ENCODE measurements around the gene P3H2.

Gene P3H2

GRCh38 chr3:190016966-190017365 is 103.7 kb downstream of the P3H2 start:
- DNase-seq, result no peak

- no peak for DNase-seq
Measured at GRCh38 chr3:190014940-190015339, 105.8 kb downstream of the P3H2 start.

- no peak for DNase-seq
Measured at GRCh38 chr3:190013943-190014924, 106.5 kb downstream of the P3H2 start.

- no peak for DNase-seq
Measured at GRCh38 chr3:190012784-190013183, 107.9 kb downstream of the P3H2 start.

- no peak for DNase-seq
Measured at GRCh38 chr3:190012314-190012782, 108.3 kb downstream of the P3H2 start.

GRCh38 chr3:190010486-190010885 is 110.2 kb downstream of the P3H2 start:
- DNase-seq, result no peak

- DNase-seq, result no peak
Measured at GRCh38 chr3:190009614-190010013, 111.1 kb downstream of the P3H2 start.

GRCh38 chr3:190008432-190008831 is 112.3 kb downstream of the P3H2 start:
- DNase-seq, result no peak

GRCh38 chr3:190005343-190006113 is 115.2 kb downstream of the P3H2 start:
- DNase-seq, result no peak

DNA sequence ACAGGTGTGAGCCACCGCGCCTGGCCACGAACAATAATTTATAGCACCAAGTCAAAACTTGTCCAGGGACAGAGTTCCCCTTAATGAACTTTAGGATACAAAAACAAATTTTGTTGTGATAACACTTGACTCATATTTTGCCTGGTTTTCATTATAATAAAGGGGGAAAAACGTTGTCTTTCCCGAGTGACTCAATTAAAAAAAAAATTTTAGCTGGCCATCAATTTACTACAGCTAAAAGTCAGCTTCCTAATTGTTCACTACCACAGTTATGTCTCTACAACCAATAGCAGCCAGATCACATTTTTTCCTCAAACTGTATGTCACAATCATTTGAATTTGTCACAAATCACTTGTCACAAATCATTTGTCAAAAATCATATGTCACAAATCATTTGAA is 116.0 kb downstream of the P3H2 start:
- no peak for DNase-seq

- DNase-seq, result no peak
Measured at GRCh38 chr3:190003681-190004123, 117.0 kb downstream of the P3H2 start.

GRCh38 chr3:190003068-190003467 is 117.6 kb downstream of the P3H2 start:
- DNase-seq, result no peak

DNA sequence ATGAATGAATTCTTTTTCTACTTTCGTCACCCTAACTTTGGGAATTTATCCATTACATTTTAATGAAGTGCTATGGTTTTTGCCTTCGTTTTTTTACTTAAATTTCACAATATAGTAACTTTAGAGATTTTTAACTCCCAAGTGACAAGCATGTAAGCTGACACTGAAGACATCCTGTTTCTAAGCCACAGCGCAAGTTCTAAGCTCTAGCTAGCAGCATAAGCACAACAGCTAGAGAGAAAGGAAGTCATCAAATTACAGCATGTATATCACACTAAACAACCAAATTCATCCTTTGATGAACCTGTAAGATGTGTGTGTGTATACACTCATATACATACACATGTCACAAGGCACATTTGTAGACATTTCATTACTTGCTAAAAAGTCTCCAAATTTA is 119.3 kb downstream of the P3H2 start:
- no peak for DNase-seq

- no peak for DNase-seq
Measured at GRCh38 chr3:190000861-190001196, 119.9 kb downstream of the P3H2 start.

DNA sequence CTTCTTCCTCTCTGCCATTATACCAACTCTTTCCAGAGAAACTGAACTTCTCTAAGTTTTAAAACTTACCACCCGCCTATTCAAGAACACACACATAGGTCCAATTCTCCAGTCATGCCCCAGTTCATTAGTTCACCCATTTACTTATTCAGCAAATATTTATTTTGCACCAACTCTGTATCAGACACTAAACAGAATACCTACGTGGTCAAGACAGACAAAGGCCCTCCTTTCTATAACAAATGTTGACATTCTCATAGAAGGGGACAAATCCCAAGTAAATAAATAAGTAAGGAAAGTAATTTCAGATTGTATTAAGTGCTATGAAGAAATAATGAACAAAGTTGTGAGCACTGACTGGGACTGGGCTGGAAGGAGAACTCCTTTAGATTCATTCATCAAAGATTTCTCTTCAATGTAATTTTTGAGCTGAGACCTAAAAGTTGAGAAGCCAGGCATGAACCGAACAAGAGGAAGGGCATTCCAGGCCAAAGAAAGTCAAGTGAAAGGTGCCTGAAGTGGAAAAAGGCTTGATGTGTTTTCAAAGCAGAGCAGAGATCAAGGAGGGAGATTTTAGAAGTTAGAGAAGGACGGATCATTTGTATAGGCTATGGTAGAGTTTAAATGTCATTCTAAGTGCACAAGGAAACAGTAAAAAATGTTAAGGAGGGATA is 120.4 kb downstream of the P3H2 start:
- DNase-seq, result no peak

GRCh38 chr3:189999718-190000117 is 121.0 kb downstream of the P3H2 start:
- no peak for DNase-seq

DNA sequence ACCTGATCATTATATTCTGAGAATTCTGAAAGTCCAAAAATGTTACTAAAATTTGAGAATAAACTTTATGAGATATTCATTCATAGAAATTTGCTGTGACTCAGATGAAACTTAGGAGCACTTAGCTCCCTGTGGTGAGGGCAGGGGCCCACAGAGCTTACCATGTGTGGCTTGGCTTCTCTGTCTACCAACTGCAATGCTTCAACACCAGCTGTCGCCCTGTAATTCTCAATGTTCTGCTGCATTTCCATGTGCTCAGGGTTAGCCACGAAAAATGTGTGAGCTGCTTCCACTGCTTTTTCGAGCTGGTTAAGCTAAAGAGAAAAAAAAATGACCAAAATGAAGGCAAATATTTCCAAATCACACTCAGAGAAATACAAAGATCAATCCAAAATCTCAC is 125.6 kb downstream of the P3H2 start:
- DNase-seq, result no peak

DNA sequence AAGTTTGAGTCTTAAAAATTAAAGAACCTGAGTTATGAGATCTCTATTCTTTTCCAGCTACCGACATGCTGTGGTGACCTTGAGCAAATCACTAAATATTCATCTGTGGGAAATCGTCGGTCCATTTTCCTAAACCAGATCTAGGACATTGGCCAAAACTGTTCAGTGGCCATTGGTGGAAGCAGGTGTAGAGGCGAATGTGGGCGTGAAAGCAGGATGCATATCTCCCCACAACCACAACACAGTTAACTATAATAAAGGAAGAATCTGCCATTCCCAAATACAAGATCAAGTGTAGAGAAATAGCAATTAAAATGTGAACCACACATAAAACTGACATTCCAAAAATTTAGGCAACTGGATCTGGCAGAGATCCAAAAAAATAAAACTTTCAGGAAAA is 129.9 kb downstream of the P3H2 start:
- no peak for DNase-seq

- no peak for DNase-seq
Measured at GRCh38 chr3:189988854-189989253, 131.8 kb downstream of the P3H2 start.

- DNase-seq, result no peak
Measured at GRCh38 chr3:189988322-189988721, 132.4 kb downstream of the P3H2 start.

- DNase-seq, result no peak
Measured at GRCh38 chr3:189985948-189986347, 134.7 kb downstream of the P3H2 start.

DNA sequence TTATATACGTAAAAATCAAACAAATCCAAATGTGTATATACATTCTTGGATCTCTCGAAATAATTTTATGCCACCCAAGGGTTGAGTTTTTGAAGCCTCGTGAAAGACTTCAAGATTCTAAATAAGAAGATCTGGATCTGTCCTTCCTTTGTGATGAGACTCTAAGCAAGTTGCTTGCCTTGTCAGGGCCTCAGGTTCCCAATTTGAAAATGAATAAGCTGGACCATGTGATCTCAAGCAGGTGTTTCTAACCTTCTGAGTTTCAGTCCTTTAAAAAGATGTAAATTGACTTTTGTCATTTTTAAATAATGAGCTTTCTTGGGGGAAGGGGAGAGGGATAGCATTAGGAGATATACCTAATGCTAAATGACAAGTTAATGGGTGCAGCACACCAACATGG is 137.1 kb downstream of the P3H2 start:
- no peak for DNase-seq

DNA sequence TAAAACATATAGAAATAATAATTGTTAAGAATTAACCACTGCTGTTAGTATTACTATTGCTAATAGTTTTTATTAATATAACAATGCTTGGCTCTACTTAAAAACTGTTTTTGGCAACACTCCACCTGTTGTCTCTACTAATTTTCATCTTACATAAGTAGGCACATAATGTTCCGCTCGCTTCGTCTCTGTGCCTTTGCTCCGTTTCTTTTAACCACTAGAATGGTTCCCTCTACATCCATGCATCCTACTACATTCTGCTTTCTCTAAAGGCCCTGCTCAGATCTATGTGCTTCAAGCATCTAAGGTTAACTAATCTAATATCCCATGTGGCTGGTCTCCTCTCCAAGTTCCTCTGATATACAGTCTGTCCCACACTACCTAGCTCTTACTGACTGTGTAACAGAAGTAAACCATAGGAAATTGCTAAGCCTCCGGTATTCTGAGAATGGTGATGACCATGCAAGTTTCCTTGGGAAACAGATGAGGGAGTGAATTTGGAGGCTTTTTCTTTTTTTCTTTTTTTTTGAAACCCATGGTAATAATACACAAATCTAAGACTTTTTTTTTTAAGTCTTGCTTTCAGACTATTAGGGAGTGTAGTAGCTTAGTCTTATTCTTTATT is 138.3 kb downstream of the P3H2 start:
- no peak for DNase-seq

Measured in inflammatory macrophage (primary cell).